GM19324 (cell line): ENCODE measurements around the gene EFNB2.

ENCODE experiments used
- ATAC-seq: cut with Tn5 transposase; IDR thresholded peaks from one replicate; pipeline ENCODE4 v1.9.1; 2021; ENCODE audit warnings: mild to moderate bottlenecking, moderate library complexity; ENCODE audit not compliant: unreplicated experiment, low FRiP score

Gene EFNB2

DNA sequence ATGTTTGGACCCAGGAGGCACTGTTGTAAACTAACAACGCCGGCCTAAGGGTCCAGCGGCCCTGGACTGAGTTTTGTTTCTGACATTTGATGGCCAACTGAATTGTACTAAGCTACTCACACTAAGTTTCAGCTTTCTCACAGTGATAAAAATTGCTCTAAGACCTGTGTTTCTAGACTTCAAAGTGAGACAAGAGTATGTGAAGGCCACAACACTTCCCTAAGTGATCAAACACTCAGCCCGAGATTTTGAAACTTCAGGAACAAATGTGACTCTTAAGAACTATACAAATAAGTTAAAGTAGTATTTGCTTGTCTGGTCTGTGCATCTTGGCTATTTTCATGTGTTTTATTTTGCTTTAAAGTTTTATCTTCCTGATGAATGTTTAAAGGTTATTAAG, 30.2 kb downstream of the EFNB2 start:
- no peak for ATAC-seq

DNA sequence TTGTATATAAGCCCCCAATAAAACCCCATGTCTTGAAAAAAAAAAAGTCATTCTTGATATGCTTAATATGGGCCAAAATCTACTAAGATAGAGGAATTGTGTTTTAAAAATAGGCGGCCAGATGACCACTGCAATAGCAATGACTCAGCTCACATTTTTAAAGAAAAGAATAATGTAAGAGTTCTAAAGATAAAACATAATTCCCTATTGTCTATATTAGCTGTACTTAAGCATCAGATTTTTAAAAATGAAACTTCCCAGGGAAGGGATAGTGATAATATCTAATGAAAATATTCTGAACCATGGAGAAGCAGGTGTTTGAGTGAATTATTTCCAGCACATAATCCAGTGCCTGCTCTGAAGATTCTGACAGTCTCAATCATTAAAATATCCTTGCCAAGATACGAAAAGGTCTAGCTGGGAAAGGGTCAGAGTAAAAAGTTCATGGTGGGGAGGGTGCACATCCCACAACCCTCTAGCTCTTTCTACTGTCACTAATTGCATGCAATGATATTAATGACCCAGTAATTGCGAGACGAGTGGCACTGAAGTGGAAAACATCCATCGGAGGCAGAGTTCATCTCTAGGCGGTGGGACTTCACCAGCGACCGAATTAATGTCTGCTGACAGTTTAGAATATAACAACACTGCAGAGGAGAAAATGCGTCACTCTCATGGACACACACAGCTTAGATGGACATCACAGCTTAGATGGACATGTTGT, 31.6 kb downstream of the EFNB2 start:
- no peak for ATAC-seq

DNA sequence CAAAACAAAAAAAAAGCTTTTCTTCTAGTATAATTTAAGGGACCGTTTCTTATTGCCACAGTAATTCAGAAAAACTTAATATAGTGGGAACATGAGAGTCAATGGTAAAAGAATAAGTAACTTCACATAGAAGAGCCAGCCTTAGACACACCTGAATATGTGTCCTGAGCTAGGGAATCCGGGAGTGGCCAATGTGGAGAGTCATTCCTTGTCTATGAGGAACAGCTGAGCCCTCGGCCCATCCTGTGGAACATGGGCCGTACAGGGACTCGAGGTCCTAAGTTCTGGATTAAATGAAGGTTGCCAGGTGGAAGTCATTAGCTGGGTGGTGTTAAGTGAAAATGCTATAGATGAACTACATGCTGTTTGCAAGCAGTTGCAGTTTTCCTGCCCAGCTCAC, 32.2 kb downstream of the EFNB2 start:
- ATAC-seq, result no peak

DNA sequence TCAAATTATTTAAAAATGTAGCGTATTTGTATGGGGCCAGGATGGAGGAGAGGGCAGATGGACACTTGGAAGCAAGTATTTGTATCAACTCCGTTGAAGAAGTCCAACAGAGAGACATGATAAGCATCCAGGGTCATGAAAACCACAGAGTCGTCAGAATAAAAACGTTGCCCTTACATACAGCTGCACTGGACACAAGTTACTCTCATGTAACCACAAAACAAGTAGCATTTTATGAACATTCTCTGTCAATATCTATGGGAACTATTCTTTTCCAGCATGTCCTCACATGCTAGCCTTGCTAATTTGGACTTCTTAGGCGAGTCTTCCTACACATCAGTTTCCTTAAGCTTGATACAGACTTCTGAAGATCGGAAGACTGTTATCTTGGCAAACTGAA, 35.0 kb downstream of the EFNB2 start:
- no peak for ATAC-seq

DNA sequence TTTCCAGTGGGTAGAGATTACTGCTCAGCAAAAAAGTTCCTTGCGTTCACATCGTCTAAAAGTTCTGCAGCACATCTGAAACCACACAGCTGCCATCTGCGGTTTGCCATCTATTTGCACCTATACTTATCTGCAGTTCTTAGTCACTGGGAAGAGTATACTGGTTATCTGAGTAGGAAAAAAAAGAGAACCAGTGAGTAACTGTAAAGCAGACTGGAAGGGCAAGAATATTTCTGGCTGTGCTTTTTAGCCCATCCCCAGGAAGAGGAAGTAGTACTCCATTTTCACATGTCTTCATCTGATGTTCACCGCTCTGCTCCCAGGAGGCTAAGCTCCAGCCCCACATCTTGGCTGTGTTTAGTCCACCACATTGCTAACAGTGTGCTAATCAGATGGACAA, 35.6 kb downstream of the EFNB2 start:
- ATAC-seq, result no peak

DNA sequence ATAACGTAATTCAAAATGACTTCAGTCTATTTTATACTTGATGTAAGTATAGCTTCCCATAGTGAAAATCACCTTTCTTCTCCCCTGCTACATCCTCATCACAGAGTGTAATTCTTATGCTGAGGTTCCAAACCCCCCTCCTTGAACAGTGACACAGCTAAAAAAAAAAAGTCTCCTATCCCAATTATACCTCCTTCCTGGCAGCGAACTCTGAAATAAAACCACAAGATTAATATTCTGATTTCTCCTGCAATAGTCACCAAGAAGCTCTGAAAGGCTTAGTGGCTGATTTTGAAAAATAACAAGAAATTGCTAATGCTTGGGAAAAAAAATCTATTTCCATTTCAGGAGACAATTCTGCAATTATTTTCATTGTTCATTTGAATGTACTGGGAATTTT, 36.3 kb downstream of the EFNB2 start:
- ATAC-seq, result no peak

DNA sequence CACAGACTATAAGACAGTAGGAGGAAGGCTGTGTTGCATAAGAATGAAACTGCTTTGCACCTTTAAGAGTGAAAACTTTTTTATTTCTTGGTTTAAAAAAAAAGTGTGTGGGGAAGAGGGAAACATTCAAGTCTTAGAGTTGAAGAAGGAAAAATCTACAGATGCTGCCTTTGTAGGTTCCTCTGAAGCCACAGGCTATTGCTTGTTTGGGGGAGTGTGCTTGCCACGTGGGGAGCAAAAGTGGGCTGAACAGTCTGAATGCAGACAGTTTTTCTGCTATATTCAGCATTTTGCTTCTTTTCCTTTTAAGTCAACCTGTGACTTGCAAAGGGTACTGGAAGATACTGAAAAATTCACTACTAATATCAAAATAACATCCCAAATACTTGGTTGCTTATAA, 36.9 kb downstream of the EFNB2 start:
- ATAC-seq, result no peak

DNA sequence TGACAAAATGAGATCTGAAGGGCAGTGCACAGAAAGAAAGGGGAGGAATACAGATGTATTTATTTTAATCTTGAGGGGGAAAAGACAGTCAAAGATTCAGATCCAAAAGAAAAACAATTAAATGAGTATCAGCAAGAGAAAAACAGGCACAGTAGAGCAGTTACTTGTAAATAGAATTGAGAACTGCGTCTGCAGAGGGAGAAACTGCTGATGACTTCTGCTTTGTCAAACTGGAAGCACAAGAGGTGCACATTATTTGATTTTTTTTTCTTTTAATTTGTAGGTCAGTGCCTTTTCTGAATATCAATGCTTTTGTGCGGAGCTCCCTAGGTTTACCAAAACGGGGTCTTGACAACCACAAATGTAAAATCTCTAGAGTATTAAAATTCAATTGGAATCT, 37.3 kb downstream of the EFNB2 start:
- no peak for ATAC-seq

DNA sequence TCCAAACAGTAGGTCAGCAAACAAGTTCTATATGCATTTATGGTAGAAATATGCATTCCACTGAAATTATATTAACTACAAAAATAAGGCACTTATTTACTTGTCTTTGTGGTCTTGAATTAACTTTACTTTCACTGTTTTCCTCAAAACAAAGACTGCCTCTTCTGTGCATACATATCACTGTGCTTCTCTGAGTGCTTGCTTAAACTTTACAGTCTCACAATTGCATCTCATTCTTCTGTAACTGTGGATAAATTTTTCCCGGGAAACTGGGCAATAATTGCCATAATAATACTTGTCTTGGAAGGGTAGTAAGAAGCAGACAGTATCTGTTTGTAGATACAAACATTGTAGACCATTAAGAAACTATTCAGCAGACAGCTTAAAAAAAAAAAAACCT, 38.4 kb downstream of the EFNB2 start:
- ATAC-seq, result no peak

DNA sequence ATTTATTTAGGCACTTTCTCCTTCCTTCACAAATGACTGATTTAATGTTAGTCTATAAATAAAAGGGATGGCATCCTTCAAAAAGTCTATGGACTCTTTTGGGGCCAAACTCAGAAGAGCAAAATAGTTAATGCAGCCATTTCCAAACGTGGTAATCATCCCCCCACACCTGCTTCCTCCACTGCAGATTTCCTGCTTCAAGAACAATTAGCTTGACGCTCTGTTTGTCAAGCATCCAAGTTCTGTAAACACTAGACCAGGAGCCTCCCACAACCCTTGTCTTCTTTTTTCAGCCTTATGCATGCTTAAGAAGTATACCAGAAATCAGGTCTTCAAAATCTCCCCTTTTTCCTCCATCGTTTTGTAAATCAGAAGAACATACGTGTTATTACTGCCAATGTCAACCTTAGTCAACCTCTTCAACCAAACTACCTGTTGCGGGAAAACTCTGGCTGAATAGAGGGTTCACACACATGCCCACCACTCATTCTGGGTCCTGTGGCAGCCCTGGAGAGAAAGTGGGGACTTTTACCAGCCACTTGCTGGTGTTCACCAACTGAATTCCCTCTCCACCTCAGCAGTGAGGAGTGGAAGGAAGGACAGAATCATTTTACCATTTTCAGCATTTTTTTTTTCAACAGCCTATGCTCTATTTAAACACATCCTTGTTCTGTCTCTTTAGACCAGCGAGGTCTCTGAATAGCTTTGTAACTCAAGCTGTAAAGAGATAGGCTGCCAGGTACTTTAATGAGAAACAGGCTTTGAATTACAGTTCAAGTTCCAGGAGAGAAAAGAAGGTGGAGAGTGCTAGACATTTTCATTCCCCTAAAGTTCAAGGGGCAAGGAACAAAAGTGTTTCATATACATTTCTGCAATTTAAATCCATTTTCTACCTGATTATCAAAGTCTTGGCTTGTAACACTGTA, 39.1 kb downstream of the EFNB2 start:
- ATAC-seq, result no peak

DNA sequence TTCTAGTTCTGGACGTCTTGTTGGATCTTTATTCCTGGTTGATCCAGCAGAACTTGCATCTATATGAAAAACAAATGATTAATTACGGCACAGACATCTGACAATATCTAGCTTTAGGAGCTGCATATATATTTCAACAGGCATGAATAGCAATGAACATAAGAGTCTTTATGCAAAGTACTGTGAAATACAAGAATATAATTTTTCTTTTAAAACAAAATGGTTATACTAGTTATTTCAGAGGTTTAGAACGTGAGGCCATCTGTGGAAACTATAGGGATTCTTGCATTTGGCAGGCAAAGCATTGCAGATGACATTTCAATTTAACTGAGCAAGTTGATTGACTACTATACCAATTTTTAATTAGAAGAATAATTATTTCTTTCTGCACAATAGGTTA, 40.5 kb downstream of the EFNB2 start:
- no peak for ATAC-seq

DNA sequence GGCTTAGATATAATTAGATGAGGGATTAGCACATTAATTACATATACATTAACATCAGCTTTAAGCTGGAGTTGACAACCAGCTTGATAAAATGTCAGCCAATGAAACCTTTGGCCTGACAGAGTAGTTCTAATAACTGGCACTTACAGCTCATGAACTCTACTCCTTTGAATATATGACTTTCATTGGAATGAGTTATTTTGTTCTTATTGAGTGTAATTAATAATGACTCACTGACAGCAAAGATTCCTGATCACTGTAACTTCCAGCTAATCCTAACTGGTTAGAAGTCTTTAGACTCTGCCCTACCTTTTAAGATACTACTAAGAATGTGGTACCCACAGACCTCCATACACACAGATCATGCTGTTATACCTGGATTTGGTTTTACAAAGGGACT, 41.0 kb downstream of the EFNB2 start:
- no peak for ATAC-seq

DNA sequence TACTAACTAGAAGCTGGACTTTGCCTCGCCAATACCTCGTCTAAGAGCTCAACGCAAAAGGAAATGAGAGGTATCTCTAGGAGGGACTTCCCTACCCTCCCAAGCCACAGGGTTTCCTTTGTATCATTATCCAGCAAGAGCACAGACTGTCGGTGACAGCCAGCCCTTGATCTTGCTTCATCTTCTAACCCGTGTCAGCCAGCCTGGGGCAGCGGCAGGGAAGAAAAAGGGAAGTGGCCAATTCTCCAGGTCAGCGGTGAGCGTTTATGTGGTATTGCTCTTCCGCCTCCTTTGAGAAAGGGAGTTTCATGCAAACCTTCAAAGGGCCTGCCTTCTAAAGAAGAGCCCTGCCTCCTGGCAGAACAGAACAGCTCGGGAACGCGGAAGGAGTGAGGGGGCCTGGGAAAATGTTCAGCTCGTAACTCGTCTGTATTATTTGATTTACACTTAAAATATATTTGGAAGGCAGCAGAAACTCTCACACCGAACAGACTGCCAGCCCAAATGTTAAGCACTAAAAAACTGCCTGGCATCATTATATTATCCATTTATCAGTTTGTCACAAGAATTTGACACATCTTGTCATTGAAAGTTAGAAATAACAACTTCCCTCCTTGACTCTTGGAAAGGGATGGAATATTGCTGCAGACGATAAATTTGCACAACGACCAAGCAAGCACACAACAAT, 41.8 kb downstream of the EFNB2 start:
- ATAC-seq, result peak; percentile 82

DNA sequence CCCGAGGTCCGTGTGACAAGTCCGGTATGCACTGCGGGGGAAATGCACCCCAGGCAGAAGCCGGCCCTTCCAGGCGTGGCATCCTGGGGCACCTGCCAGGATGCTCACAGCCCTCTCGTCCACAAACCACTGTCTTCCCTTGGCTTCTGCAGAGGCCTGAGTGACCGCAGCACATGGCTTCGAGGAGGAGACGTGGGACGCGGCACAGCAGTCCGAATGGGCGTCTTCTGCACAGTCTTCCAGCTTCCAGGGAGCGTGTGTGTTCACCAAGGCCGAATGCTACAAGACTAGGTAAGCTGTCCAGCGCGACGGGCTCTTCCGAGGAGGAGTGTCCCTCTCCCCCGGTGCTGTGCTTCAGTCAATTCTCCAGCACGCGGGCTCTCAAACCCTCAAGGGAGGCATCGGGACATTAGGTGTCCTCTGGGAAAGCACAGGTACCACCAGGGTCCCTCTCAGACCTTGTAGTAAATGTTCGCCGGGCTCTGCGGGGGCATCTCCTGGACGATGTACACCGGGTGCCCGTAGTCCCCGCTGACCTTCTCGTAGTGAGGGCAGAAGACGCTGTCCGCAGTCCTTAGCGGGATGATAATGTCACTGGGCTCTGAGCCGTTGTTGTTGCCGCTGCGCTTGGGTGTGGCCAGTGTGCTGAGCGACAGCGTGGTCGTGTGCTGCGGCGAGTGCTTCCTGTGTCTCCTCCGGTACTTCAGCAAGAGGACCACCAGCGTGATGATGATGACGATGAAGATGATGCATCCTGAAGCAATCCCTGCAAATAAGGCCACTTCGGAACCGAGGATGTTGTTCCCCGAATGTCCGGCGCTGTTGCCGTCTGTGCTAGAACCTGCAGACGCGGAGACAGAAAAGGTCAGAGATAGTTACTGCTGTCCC, 42.6 kb downstream of the EFNB2 start:
- no peak for ATAC-seq

DNA sequence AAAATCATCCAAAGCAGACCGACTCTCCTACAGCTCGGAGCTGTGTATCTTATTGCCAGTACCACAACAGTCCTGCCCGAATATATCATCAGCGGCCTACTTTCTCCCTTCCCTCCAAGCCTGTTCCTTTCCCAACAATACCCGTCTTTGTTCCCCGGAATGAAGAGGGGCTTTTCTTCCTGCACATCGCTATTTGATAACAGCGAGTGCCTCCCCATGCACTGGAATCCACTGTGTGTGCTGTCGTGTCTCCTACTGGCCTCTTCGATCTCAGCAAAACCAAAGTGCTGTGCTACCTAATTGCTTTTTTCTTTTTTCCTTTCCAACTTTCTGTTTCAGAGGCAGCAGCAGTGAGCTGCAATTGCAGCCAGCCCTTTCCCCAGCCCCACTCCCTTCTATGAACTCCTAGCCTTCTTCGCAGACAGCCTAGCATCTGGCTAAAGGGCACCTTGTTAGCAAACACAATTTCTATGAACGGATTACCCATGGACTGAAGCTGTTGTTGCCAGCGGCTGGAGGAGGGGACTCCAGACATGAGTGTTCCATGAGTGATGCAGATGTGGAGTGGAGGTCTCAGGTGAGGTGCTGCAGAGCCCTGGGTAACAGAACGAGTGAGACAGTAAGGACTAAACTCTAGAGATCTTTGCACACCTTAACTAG, 43.4 kb downstream of the EFNB2 start:
- ATAC-seq, result no peak

DNA sequence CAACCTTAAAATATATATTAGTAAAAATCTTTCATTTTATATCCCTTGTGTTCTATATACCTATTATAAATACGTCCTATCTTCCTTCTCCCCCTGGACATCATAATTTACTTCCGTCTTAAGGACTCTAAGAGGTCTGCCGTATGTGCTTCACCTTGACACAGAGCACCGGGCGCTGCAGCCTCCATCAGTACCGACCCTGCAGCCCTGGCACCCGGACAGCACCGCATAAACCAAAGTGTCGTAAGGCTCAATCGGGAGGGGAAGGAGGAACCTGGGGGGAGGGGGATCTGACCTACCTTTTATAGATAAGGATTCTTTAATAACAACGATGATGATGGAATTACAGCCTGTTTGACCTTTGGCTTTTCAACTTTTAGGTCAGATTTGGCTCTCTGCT, 44.0 kb downstream of the EFNB2 start:
- ATAC-seq, result no peak

DNA sequence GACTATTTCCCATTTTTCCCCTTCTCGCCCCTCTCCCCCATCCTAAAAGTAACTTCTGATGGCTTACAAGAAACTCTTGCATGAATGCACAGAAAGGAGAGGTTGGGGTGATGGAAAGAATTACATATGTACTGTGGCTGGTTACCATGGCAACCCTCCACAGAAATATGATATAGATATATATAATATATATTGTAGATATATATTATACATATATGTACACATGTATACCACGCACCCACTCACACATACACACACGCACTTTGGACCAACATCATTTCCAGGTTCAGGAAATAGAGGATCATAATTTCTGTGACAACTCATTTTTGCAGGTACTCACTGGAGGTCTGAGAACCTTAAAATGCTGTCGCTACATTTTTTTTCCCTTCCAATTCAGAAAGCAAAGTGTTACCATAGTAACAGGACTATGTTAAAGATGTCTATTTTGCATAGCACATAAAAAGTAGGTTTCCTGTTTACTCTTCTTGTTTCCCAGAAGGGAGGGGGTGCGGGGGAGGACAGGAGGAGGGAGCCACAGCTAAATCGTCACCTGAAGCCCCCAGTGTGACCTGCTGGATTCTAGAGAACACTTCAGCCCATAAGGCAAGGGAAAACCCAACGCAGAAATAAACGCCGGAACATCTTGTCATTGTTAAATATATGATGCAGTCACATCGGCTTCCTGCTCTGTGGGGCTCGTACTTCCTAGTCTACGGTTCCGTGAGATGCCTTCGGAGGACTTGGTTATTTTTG, 44.7 kb downstream of the EFNB2 start:
- no peak for ATAC-seq

DNA sequence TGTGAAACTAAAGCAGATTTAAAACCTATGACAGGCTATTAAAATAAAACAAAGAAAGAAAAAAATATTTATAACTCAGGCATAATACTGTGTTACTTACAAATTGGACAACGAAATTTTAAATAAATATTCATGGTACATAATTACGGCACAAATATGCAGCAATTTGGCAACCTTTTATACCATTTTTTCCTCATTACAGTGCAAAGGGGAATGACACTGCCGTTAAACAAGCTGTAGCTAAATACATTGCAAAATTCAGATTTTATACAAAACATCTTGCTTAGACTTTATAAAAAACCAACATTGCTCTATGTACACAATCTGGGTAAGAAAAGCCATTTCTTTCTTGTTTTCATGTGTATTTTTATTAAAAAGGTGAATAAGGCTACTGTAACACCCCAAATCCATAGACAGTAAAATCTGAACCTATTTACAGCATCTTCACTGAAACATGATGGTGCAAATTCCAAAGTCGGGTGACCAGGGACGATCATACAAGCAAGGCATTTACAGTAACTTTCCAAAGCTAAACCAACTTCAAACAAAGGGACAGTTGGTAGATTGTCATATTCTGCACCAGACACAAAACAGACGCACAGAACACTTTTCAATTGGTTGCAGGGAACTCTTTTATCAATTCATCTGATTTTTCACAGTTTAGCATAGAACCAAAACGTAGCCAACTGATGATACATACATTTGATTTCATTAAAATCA, 45.5 kb downstream of the EFNB2 start:
- ATAC-seq, result no peak

DNA sequence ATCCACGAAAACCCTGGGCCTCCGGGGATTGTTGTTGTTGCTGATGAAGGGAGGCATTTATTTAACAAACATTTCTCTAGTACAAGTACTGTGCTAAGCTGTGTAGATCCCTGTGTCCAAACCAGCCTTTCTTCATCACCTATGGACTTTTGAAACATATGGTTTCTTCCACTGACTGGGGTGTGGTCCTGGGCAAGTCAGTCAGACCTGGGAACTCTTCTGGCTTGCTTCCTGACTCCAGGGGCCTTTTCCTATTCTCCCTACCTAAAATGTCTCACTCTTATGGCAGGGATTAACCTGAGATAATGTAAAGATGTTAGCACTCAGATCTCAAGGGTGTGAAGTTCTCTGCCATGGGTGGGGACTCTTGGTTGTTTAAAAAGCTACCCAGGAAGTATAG, 46.8 kb downstream of the EFNB2 start:
- no peak for ATAC-seq
